Measurements from ENCODE around the gene CEBPB.

- TF ChIP-seq POLR2AphosphoS5 (IDR thresholded peaks at IDR 0.05; ENCODE audit: borderline replicate concordance, low read depth, low read length) (no peak), EZH2 (IDR thresholded peaks at IDR 0.05) (no peak), FOXP2 (optimal IDR thresholded peaks at IDR 0.05; ENCODE audit: control extremely low read depth, extremely low read length, insufficient read depth) (no peak)
Observed at GRCh38 chr20:50191544-50192363, 1.1 kb downstream of the CEBPB start.

Data from SK-N-MC (cell line).